ENCODE results near the gene C2CD3. TPM values are rescaled to one million over a fixed set of nuclear protein-coding genes. Genes with fewer than 3 reads are reported as not detected.
A peak's percentile ranks its signal among the peaks of the same experiment; 100 is the strongest.

The C2CD3 gene
- total and polyA plus RNA-seq, 9 of the 15 experiments (the other 6 are each of a cell fraction or from before 2014, with no cell fraction given), result 4.4 to 20.2 (median 15.4) TPM

GRCh38 chr11:73982990-73983740, 187.6 kb downstream of the C2CD3 start (continued):
- TF ChIP-seq E2F5 (CRISPR knock-in tag; IDR thresholded peaks at IDR 0.05), result 0 out of 2 replicates have a peak, but pooled peaks have one; percentile 15
- TF ChIP-seq FOXJ3 (CRISPR knock-in tag; IDR thresholded peaks at IDR 0.05), result no peak
- no peak; the same call in 1 of the 2 replicates for TF ChIP-seq TEAD4 (IDR thresholded peaks at IDR 0.05; ENCODE audit: low read length)
- TF ChIP-seq TEAD4 (CRISPR knock-in tag; IDR thresholded peaks at IDR 0.05; ENCODE audit: borderline replicate concordance), result peak; percentile 93; the same call in 1 of the 2 replicates
- peak; percentile 90 for TF ChIP-seq FOXJ2 (tag; IDR thresholded peaks at IDR 0.05)
- peak; percentile 82 for TF ChIP-seq FOS (IDR thresholded peaks at IDR 0.05; ENCODE audit: extremely low read depth, insufficient read length)
- peak; percentile 79 for TF ChIP-seq ZKSCAN1 (IDR thresholded peaks at IDR 0.05; ENCODE audit: low read depth, low read length)
- TF ChIP-seq ZC3H4 (CRISPR knock-in tag; IDR thresholded peaks at IDR 0.05; ENCODE audit: borderline replicate concordance), result no peak
- peak; percentile 80; the same call in 1 of the 2 replicates for TF ChIP-seq NR3C1 (CRISPR knock-in tag; IDR thresholded peaks at IDR 0.05)
- peak; percentile 31; the same call in 1 of the 2 replicates for TF ChIP-seq KLF16 (IDR thresholded peaks at IDR 0.05)
- TF ChIP-seq SAFB (IDR thresholded peaks at IDR 0.05; ENCODE audit: borderline replicate concordance, low read depth, low read length), result no peak
- TF ChIP-seq ZNF324 (CRISPR knock-in tag; IDR thresholded peaks at IDR 0.05), result 0 out of 2 replicates have a peak, but pooled peaks have one; percentile 6
- TF ChIP-seq SRSF1 (IDR thresholded peaks at IDR 0.05; ENCODE audit: low read depth, low read length), result no peak
- peak; percentile 76 for TF ChIP-seq ASH1L (IDR thresholded peaks at IDR 0.05; ENCODE audit: borderline replicate concordance, low read depth, partially characterized antibody)
- TF ChIP-seq CHAMP1 (IDR thresholded peaks at IDR 0.05), result no peak; the same call in 1 of the 2 replicates
- TF ChIP-seq NELFE (IDR thresholded peaks at IDR 0.05; ENCODE audit: insufficient read depth, insufficient read length), result no peak
- no peak for TF ChIP-seq THRAP3 (IDR thresholded peaks at IDR 0.05; ENCODE audit: borderline replicate concordance)
- no peak for TF ChIP-seq MECOM (CRISPR knock-in tag; IDR thresholded peaks at IDR 0.05)
- peak; percentile 71; the same call in 1 of the 2 replicates for TF ChIP-seq FOXO4 (CRISPR knock-in tag; IDR thresholded peaks at IDR 0.05)
- TF ChIP-seq ZNF384 (IDR thresholded peaks at IDR 0.05; ENCODE audit: low read depth, low read length), result no peak
- no peak for TF ChIP-seq CCAR2 (IDR thresholded peaks at IDR 0.05; ENCODE audit: low read depth, low read length)
- TF ChIP-seq CREB3L1 (IDR thresholded peaks at IDR 0.05; ENCODE audit: borderline replicate concordance, low read depth), result peak; percentile 62; the same call in 1 of the 2 replicates
- peak; percentile 95 for TF ChIP-seq RBFOX2 (IDR thresholded peaks at IDR 0.05; ENCODE audit: low read depth, low read length)
